A204.1 (cell line): ENCODE data around the gene PTPRM.

Source experiments
- FAIRE-seq: peaks from 2 replicates; lab custom pipeline; 2012; peaks lifted over from hg19 to GRCh38; lab: Jason Lieb, UNC

The PTPRM gene

GRCh38 chr18:7566567-7567473 is at the start of gene PTPRM:
Gene PTPRM, plus strand, starts transcription at chr18:7567316. Its CDS starts 503 bp downstream, at chr18:7567819.
- FAIRE-seq = no peak

GRCh38 chr18:7517852-7518251 is 49.3 kb upstream of the PTPRM start:
- no peak for FAIRE-seq

GRCh38 chr18:7520200-7520785 is 46.8 kb upstream of the PTPRM start:
- no peak for FAIRE-seq

- no peak for FAIRE-seq
Observed at GRCh38 chr18:7521226-7521856, 45.8 kb upstream of the PTPRM start.

- FAIRE-seq = no peak
Observed at GRCh38 chr18:7523772-7524171, 43.3 kb upstream of the PTPRM start.

GRCh38 chr18:7524786-7525185 is 42.3 kb upstream of the PTPRM start:
- no peak for FAIRE-seq

- FAIRE-seq = no peak
Observed at GRCh38 chr18:7532942-7533341, 34.2 kb upstream of the PTPRM start.

- no peak for FAIRE-seq
Observed at GRCh38 chr18:7535436-7536205, 31.5 kb upstream of the PTPRM start.

- FAIRE-seq = no peak
Observed at GRCh38 chr18:7537145-7537544, 30.0 kb upstream of the PTPRM start.

GRCh38 chr18:7541835-7542234 is 25.3 kb upstream of the PTPRM start:
- no peak for FAIRE-seq

- FAIRE-seq = no peak
Observed at GRCh38 chr18:7544686-7545085, 22.4 kb upstream of the PTPRM start.

GRCh38 chr18:7545734-7546133 is 21.4 kb upstream of the PTPRM start:
- no peak for FAIRE-seq

- no peak for FAIRE-seq
Observed at GRCh38 chr18:7548221-7548620, 18.9 kb upstream of the PTPRM start.

- no peak for FAIRE-seq
Observed at GRCh38 chr18:7548721-7549120, 18.4 kb upstream of the PTPRM start.

GRCh38 chr18:7557973-7558372 is 9.1 kb upstream of the PTPRM start:
- no peak for FAIRE-seq

- no peak for FAIRE-seq
Observed at GRCh38 chr18:7558769-7559168, 8.3 kb upstream of the PTPRM start.

- FAIRE-seq = no peak
Observed at GRCh38 chr18:7559709-7560319, 7.3 kb upstream of the PTPRM start.

GRCh38 chr18:7561909-7562460 is 5.1 kb upstream of the PTPRM start:
- no peak for FAIRE-seq

- FAIRE-seq = no peak
Observed at GRCh38 chr18:7562491-7562890, 4.6 kb upstream of the PTPRM start.

- FAIRE-seq = no peak
Observed at GRCh38 chr18:7565677-7566076, 1.4 kb upstream of the PTPRM start.

- no peak for FAIRE-seq
Observed at GRCh38 chr18:7566244-7566566, 911 bp upstream of the PTPRM start.
